Activated T-helper 17 cell treated with anti-CD3 and anti-CD28 coated beads, Interleukin-2, amount 50 U/mL, for 72 hours (primary cell): Measurements from ENCODE around the gene SIGLEC8. TPM values are rescaled to one million over a fixed set of nuclear protein-coding genes. Genes with fewer than 3 reads are reported as not detected.
"Not testable (repeated sequence)": the region's sequence is repeated elsewhere in the genome, so short reads cannot be mapped to it uniquely, and the experiment has no call there.

Experiments used
- ATAC-seq: fragments of 150-1000 bp; cut with Tn5 transposase; replicated peaks from 2 replicates; pipeline ENCODE4 v1.10.0; 2021; ENCODE audit warnings: mild to moderate bottlenecking, moderate library complexity
- H3K27ac Mint-ChIP-seq: one replicate; pipeline ENCODE4 v1.8.0; 2022; ENCODE audit warnings: mixed read lengths
- H3K27me3 Mint-ChIP-seq: one replicate; pipeline ENCODE4 v1.8.0; 2022; ENCODE audit warnings: mixed read lengths
- H3K36me3 Mint-ChIP-seq: one replicate; pipeline ENCODE4 v1.8.0; 2022; ENCODE audit warnings: low read depth, mild to moderate bottlenecking, mixed read lengths
- H3K4me1 Mint-ChIP-seq: one replicate; pipeline ENCODE4 v1.8.0; 2022; ENCODE audit warnings: mixed read lengths
- H3K4me3 Mint-ChIP-seq: one replicate; pipeline ENCODE4 v1.8.0; 2022; ENCODE audit warnings: mild to moderate bottlenecking, mixed read lengths
- H3K9me3 Mint-ChIP-seq: one replicate; pipeline ENCODE4 v1.8.0; 2022; ENCODE audit warnings: mixed read lengths
- total RNA-seq, 2 donors: library from RNA; stranded (reverse); gene quantifications; one replicate each; pipeline ENCODE4 v1.2.3, GENCODE V29; 2022

SIGLEC8 gene
- total RNA-seq, 2 donors from 2014 or later: not detected

DNA sequence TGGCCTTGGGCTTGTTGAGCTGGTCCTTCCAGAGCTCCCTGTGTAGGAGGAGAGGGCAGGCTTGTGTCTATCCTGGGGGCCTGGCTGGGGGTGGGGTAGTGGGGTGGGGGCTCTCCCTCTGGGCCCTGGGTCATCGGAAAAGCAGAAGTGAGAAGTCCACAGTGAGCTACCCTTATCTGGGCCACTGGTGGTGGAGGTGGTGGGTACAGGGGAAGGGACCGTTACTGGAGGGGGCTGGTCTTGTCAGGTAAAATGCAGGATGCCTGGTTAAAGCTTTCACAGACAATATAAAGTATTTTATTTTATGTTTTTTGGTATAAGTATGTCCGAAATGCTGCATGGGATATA is 40.5 kb downstream of the SIGLEC8 start:
- no peak for ATAC-seq
- Mint-ChIP-seq H3K4me3 (no peak overlapping the region), H3K27me3 (peaks cover 15% of the 10 kb centered on the region), H3K9me3 (no peaks in the 10 kb centered on the region), H3K36me3 (no peaks in the 10 kb centered on the region), H3K27ac (no peak overlapping the region), H3K4me1 (peaks cover 9% of the 10 kb centered on the region)

DNA sequence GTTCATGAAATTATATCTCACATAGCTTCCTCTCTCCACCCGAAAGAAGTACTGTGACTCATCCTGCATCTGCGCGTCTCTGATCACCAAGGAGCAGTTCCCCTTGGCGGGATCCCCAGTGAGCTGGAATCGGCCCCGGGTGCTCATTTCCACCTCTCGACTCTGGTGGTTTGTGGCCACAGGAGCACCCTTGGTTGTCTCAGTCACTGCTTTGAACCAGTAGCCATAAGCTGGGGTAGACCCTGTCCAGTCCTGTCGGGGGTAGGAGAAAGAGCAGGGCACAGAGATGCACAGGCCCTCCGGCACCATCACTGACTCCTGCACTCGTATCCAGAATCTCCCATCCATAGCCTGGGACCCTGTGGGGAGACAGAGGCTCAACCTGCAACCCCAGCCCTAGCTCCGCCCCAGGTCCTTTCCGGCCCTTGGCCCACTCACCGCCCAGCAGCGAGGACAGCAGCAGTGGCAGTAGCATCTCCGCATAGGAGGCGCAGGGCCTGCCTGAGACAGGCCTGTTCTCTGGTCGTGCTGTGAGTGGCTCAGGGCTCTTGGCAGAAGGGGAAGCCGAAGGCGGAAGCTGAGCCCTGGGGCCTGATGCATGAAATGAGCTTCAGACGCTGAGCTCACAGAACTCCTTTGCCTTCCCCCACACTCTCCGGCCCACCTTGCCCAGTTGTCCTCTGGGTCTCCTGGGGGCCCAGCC is 41.0 kb downstream of the SIGLEC8 start, which contains the start of gene SIGLEC10:
SIGLEC10 (minus strand) TSS at position 536 of the 703 bp plus-strand sequence; CDS start at position 475, 61 bp downstream.
- ATAC-seq: peak; percentile 76
- no peaks in the 10 kb centered on the region for H3K36me3 Mint-ChIP-seq
- no peak within 1 kb of the TSS for H3K4me3 Mint-ChIP-seq
- H3K27ac Mint-ChIP-seq: no peak within 1 kb of the TSS
- peaks cover 9% of the 10 kb centered on the region for H3K4me1 Mint-ChIP-seq
- no peaks in the 10 kb centered on the region for H3K9me3 Mint-ChIP-seq
- peaks cover 16% of the 10 kb centered on the region for H3K27me3 Mint-ChIP-seq

DNA sequence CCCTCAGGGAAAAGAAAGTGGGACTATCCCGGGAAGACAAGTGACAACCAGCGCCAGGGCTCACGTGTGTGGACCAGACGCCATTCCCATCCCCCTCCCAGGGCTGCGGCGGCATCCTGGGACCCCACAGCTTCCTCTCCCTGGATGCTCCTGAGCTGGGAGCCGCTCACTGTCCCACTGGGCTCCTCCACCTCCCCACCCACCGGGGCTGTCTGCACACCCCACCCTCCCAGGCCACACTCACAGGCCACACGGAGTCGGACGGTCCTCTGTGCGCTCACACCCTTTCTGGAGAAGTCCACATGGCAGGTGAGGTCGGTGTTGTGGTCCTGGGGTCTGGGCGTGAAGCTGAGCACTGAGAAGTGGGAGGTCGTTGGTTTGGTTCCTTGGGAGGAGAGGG is 41.8 kb downstream of the SIGLEC8 start:
- H3K36me3 Mint-ChIP-seq, H3K4me1 Mint-ChIP-seq, H3K9me3 Mint-ChIP-seq, ATAC-seq, H3K27ac Mint-ChIP-seq, H3K4me3 Mint-ChIP-seq: not testable (repeated sequence)
- peaks cover 16% of the 10 kb centered on the region for H3K27me3 Mint-ChIP-seq

DNA sequence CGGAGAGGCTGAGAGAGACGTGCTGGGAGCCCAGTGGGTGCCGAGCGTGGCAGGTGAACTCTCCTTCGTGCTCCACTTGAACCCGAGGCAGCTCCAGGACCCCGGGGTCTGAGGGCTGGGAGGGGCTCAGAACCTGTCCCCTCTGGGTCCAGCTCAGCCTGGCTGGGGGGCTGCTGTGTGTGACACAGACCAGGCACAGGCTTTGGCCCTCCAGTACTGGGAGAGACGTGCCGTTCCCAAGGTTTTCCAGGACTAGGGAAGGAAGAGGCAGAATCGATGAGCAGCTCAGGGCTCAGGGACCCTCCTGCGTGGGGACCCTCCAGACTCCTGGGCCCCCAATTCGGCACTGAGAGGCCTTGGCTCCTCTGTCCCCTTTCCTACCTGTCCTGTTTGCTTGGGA is 43.1 kb downstream of the SIGLEC8 start:
- ATAC-seq: no peak
- Mint-ChIP-seq H3K27ac (no peak overlapping the region), H3K4me1 (peaks cover 5% of the 10 kb centered on the region), H3K27me3 (peaks cover 16% of the 10 kb centered on the region), H3K36me3 (no peaks in the 10 kb centered on the region), H3K4me3 (no peak overlapping the region), H3K9me3 (no peaks in the 10 kb centered on the region)

DNA sequence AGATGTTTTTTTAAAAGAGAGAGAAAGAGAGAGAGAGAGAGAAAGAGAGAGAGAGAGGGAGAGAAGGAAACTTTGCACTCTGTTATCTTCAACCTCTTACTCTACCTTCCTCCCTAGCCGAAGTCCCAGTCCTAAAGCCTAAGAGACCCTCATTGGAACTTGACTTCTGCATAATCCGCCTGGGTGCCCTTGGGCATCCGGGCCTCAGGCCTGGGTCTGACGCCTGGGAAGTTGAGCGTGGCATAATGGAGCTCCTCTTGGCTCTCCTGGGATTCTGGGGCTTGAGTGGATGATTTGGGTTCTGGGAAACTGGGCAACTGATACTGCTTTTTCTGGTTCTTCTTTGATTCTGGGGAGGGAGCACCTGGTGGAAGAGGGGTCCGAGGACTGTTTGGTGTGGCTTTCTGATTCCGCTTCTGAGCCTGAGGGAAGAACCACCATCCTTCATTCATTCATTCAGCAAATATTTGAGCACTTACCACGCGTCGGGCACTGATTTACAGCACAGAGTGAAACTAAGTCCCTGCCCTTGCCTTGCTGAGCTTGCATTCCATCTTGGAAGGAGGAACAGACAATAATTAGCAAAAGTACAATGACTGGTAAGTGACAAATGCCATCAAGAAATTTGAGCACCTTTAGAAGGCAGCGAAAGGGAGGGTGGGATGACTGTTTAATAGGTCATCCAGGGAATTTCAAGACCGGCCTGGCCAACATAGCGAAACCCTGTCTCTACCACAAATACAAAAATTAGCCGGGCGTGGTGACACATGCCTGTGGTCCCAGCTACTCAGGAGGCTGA is 47.1 kb downstream of the SIGLEC8 start:
- Mint-ChIP-seq H3K27me3 (peaks cover 7% of the 10 kb centered on the region), H3K9me3 (no peaks in the 10 kb centered on the region), H3K27ac (no peak overlapping the region), H3K36me3 (no peaks in the 10 kb centered on the region), H3K4me3 (no peak overlapping the region), H3K4me1 (no peaks in the 10 kb centered on the region)
- ATAC-seq: no peak

DNA sequence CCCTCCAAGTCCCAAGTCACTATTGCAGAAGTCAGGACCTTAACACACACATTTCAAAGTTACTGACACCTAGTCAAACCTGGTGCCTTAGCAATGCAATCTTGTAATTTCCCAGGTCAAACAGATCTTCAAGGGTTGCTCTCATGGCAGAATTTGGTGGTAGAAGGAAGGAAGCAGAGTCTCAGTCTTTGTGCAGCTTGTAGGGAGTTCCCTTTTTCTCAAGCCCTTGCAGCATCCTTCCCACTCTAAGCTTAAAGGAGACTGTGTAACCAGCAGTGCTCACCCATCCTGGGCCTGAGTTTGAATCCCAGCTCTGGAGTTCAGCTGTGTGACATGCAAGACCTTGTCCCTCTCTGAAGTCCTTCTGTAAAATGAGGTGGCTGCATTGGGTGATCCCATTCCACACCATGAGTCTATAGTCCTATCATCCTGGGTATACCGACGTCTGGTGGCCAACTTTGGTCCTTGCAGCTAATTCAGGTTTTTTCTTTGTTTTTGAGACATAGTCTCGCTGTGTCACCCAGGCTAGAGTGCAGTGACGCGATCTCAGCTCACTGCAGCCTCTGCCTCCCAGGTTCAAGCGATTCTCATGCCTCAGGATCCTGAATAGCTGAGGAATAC is 50.6 kb downstream of the SIGLEC8 start:
- peaks cover 14% of the 10 kb centered on the region for H3K27me3 Mint-ChIP-seq
- no peak overlapping the region for H3K27ac Mint-ChIP-seq
- H3K4me3 Mint-ChIP-seq: no peak overlapping the region
- ATAC-seq: peak; percentile 74
- H3K4me1 Mint-ChIP-seq: peaks cover 5% of the 10 kb centered on the region
- H3K9me3 Mint-ChIP-seq: peaks cover 3% of the 10 kb centered on the region
- no peaks in the 10 kb centered on the region for H3K36me3 Mint-ChIP-seq

DNA sequence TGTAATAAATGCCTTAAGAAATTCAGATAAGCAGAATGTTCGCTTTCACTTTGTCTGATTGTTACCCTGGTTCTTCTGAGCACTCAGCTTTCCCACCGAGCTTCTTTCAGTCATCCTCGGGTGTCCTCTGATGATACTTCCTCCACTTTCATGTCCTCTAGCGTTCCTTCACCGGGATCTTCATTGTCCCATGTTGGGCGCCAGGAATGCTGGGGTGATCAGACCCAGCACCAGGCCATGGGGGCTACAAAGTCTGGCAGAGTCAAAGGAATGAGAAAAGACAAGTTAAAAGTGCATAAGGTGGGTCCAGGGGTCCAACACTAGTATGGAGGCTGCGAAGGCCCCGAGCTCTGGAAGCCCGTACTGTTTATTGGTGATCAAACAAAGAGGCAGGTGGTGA is 56.1 kb downstream of the SIGLEC8 start:
- Mint-ChIP-seq H3K27ac (no peak overlapping the region), H3K4me3 (no peak overlapping the region), H3K36me3 (no peaks in the 10 kb centered on the region), H3K9me3 (peaks cover 11% of the 10 kb centered on the region), H3K27me3 (peaks cover 7% of the 10 kb centered on the region), H3K4me1 (peaks cover 5% of the 10 kb centered on the region)
- no peak for ATAC-seq

Other genes with a start within 250 kb of the SIGLEC8 start
- gene CD33, start 233.4 kb downstream of the SIGLEC8 start, total RNA-seq: 1 to 10 TPM in 1 of 2 donors, not detected in 1; 1.2 TPM
- under 1 TPM in 1 of 2 donors, not detected in 1; 0.30 TPM for gene SIGLECL1, start 207.4 kb downstream of the SIGLEC8 start, total RNA-seq
- under 1 TPM; 0.09 to 0.32 TPM for gene IGLON5, start 146.8 kb downstream of the SIGLEC8 start, total RNA-seq
- gene VSIG10L, start 116.3 kb downstream of the SIGLEC8 start, total RNA-seq: 1 to 10 TPM; 1.2 to 5.2 TPM
- 100 to 1,000 TPM in 1 of 2 donors, 10 to 100 TPM in 1; 67.0 to 101 TPM for gene ETFB, start 92.1 kb downstream of the SIGLEC8 start, total RNA-seq
- gene CLDND2, start 89.5 kb downstream of the SIGLEC8 start, total RNA-seq: 1 to 10 TPM in 1 of 2 donors, under 1 TPM in 1; 0.37 to 1.5 TPM
- 10 to 100 TPM; 15.2 to 19.8 TPM for gene NKG7, start 85.8 kb downstream of the SIGLEC8 start, total RNA-seq
- gene LIM2, start 70.5 kb downstream of the SIGLEC8 start, total RNA-seq: under 1 TPM in 1 of 2 donors, not detected in 1; 0.40 TPM
- gene C19orf84, start 67.9 kb downstream of the SIGLEC8 start, total RNA-seq: not detected
- under 1 TPM; 0.19 to 0.26 TPM for gene SIGLEC10, start 40.8 kb downstream of the SIGLEC8 start, total RNA-seq
- not detected for gene CEACAM18, start 20.1 kb upstream of the SIGLEC8 start, total RNA-seq
- under 1 TPM; 0.22 to 0.34 TPM for gene SIGLEC12, start 43.3 kb upstream of the SIGLEC8 start, total RNA-seq
- gene SIGLEC6, start 73.2 kb upstream of the SIGLEC8 start, total RNA-seq: not detected
- gene ZNF175, start 112.8 kb upstream of the SIGLEC8 start, total RNA-seq: 10 to 100 TPM in 1 of 2 donors, 1 to 10 TPM in 1; 8.0 to 16.9 TPM
- not detected for gene SIGLEC5, start 171.9 kb upstream of the SIGLEC8 start, total RNA-seq
- not detected for gene SIGLEC14, start 188.4 kb upstream of the SIGLEC8 start, total RNA-seq
- gene SPACA6, start 234.9 kb upstream of the SIGLEC8 start, total RNA-seq: 10 to 100 TPM in 1 of 2 donors, 1 to 10 TPM in 1; 3.2 to 18.3 TPM